Prostate gland (tissue), 2 donors: Measurements from ENCODE around the gene OR51G1. TPM values are rescaled to one million over a fixed set of nuclear protein-coding genes. Genes with fewer than 3 reads are reported as not detected.
"Not testable (repeated sequence)": the region's sequence is repeated elsewhere in the genome, so short reads cannot be mapped to it uniquely, and the experiment has no call there.

Experiments
- DNase-seq: peaks from one replicate; pipeline ENCODE4 v3.0.0-alpha.2; 2019; ENCODE audit warnings: low spot score
- H3K27ac ChIP-seq, 2 donors: fragments of 200-600 bp; sonication (generic); 2 replicates each; pipeline ENCODE4 v1.5.1; 2017 to 2019
- H3K27me3 ChIP-seq: fragments of 200-600 bp; sonication (generic); replicated peaks from 2 replicates; pipeline ENCODE4 v1.5.1; 2019; ENCODE audit not compliant: insufficient read depth
- H3K36me3 ChIP-seq, 2 donors: fragments of 200-600 bp; sonication (generic); 1 replicate in 1 of 2; 2 replicates in 1 of 2; pipeline versions ENCODE4 v1.5.1 to v1.8.1; 2017 to 2019
- H3K4me1 ChIP-seq: fragments of 200-600 bp; sonication (generic); replicated peaks from 2 replicates; pipeline ENCODE4 v1.5.1; 2019
- H3K4me3 ChIP-seq, 2 donors: fragments of 200-600 bp; sonication (generic); 2 replicates each; pipeline ENCODE4 v1.5.1; 2017 to 2019
- H3K9me3 ChIP-seq: fragments of 200-600 bp; sonication (generic); 2 replicates; pipeline ENCODE4 v1.5.1; 2017
- POLR2A ChIP-seq: fragments of 450-650 bp; IDR thresholded peaks from one replicate; pipeline ENCODE4 v1.6.1; 2016; ENCODE audit warnings: antibody characterized with exemption, mild to moderate bottlenecking
- POLR2AphosphoS5 ChIP-seq: sonication (generic); formaldehyde crosslinking; IDR thresholded peaks from one replicate; pipeline ENCODE4 v1.6.1; 2017; ENCODE audit warnings: antibody characterized with exemption
- WGBS: methylation state at CpG from one replicate; pipeline ENCODE4 v1.1.5; 2018; 5-methylcytosine and 5-hydroxymethylcytosine counted together
- intact Hi-C: fragments of 100-400 bp; cut with DNase I; formaldehyde crosslinking; loops from one replicate; pipeline ENCODE4 v1.14.2; 2022
- total RNA-seq, 2 donors: library from RNA; depleted of rRNA; stranded (reverse); fragments of >200 nt; gene quantifications; one replicate each; pipeline ENCODE4 v1.1.0, GENCODE V29; 2016
- TF ChIP-seq, protein P1 (sequence below), 4 experiments: fragments of 200-600 bp in 2 of 4; fragments of 450-650 bp in 2 of 4; sonication (generic) in 2 of 4; IDR thresholded peaks; 1 replicate in 3 of 4; 2 replicates in 1 of 4; pipeline ENCODE4 v1.5.1; 2016 to 2019; ENCODE audit warnings: antibody characterized with exemption in 4 of 4, mild to moderate bottlenecking in 2 of 4, moderate library complexity in 2 of 4

OR51G1 gene, protein sequence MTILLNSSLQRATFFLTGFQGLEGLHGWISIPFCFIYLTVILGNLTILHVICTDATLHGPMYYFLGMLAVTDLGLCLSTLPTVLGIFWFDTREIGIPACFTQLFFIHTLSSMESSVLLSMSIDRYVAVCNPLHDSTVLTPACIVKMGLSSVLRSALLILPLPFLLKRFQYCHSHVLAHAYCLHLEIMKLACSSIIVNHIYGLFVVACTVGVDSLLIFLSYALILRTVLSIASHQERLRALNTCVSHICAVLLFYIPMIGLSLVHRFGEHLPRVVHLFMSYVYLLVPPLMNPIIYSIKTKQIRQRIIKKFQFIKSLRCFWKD
- total RNA-seq = not detected

DNA sequence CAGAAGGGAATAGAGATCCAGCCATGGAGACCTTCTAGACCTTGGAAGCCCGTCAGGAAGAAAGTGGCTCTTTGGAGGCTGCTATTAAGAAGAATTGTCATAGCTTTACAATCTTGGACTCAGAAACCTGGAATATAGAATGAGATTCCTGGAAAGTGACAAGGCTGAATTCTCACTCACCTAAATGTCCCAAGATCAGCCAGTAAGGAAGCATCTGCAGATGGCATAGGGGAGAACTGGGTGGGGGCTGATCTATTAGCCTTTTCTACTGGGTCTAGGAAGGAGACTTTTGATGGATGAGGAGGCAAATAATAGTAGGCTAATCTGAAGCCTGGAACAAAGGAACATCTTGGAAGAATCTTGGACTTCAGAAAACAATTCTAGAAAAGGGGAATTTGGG, at the start of gene OR51G1:
TSS of gene OR51G1 (minus strand) at position 101 of the 400 bp plus-strand sequence. CDS start at position 101, 0 bp downstream.
- DNase-seq = no peak
- Histone ChIP-seq H3K4me1 (no peaks in the 10 kb centered on the region), H3K36me3 (no peaks in the 10 kb centered on the region), H3K4me3 (no peak within 1 kb of the TSS), H3K27ac (no peak within 1 kb of the TSS), H3K27me3 (no peaks in the 10 kb centered on the region), H3K9me3 (no peaks in the 10 kb centered on the region)
- TF ChIP-seq, protein P1, sequence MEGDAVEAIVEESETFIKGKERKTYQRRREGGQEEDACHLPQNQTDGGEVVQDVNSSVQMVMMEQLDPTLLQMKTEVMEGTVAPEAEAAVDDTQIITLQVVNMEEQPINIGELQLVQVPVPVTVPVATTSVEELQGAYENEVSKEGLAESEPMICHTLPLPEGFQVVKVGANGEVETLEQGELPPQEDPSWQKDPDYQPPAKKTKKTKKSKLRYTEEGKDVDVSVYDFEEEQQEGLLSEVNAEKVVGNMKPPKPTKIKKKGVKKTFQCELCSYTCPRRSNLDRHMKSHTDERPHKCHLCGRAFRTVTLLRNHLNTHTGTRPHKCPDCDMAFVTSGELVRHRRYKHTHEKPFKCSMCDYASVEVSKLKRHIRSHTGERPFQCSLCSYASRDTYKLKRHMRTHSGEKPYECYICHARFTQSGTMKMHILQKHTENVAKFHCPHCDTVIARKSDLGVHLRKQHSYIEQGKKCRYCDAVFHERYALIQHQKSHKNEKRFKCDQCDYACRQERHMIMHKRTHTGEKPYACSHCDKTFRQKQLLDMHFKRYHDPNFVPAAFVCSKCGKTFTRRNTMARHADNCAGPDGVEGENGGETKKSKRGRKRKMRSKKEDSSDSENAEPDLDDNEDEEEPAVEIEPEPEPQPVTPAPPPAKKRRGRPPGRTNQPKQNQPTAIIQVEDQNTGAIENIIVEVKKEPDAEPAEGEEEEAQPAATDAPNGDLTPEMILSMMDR (IDR thresholded peaks at IDR 0.05) = no peak
- TF ChIP-seq POLR2AphosphoS5 = no peak
- TF ChIP-seq POLR2A = no peak
- WGBS = 83% methylated on average over 1 of the region's 1 CpG
- intact Hi-C loops = no loop called here

DNA sequence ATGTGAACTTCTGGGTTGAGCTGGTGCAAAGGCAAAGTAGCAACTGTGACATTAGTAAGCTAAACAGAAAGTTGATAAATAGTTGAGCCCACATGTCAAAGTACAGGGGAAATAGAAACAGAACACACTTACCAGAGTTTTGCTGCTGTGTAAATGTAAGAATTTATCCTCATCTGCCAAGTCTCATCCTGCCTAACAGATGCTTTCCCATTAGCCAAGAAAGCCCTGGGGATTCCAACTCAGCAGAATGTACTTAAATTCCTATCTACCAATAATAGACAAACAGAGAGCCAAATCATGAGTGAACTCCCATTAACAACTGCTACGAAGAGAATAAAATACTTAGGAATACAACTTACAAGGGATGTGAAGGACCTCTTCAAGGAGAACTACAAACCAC, 38.7 kb upstream of the OR51G1 start:
- Histone ChIP-seq H3K27ac (no peak overlapping the region), H3K36me3 (no peaks in the 10 kb centered on the region), H3K4me1 (no peaks in the 10 kb centered on the region), H3K4me3 (no peak overlapping the region), H3K27me3 (no peaks in the 10 kb centered on the region), H3K9me3 (no peaks in the 10 kb centered on the region)
- WGBS = 86% methylated on average over 1 of the region's 1 CpG
- TF ChIP-seq POLR2A (no peak), POLR2AphosphoS5 (no peak)
- TF ChIP-seq, protein P1 (IDR thresholded peaks at IDR 0.05) = no peak
- no peak for DNase-seq
- intact Hi-C loops = no loop called here

DNA sequence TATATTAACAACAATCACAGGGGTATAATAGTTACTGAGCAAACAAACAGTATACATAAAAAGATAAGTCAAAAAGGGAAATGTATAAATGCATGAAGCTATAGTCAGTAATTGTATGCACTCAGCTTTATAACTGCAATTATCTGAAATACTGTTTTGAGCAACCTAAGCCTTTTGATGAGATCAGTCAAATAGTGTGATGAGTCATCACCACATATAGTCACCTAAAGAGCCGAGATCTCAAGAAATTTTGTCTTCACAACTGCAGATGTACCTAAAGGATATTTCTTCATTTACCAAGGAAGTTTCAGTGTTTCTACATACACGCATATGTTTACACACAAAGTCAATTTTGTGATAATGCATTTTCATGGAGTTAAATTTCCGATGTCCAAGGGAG, 36.7 kb upstream of the OR51G1 start:
- H3K9me3 ChIP-seq = no peaks in the 10 kb centered on the region
- no peaks in the 10 kb centered on the region for H3K27me3 ChIP-seq
- H3K27ac ChIP-seq = no peak overlapping the region
- intact Hi-C loops = no loop called here
- TF ChIP-seq POLR2AphosphoS5 (no peak), POLR2A (no peak)
- TF ChIP-seq, protein P1 (IDR thresholded peaks at IDR 0.05) = no peak
- DNase-seq = no peak
- no peaks in the 10 kb centered on the region for H3K4me1 ChIP-seq
- H3K36me3 ChIP-seq = no peaks in the 10 kb centered on the region
- WGBS = 80% methylated on average over 3 of the region's 3 CpGs
- H3K4me3 ChIP-seq = no peak overlapping the region

DNA sequence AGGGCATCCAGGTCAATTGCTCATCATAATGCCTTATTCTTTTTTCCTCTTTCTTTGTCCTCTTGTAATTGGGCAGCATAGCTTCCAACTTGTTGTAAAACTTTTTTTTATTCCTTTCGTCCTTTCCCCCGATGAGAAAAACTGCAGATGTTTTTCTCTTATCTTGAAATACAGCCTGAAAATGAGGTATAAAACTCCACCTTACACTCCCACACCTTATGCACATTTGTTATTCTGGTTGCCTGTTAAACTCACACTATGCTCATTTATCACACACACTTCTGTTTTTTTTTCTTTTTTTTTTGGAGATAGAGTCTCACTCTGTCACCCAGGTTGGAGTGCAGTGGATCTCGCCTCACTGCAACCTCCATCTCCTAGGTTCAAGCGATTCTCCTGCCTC, 33.3 kb upstream of the OR51G1 start:
- no peaks in the 10 kb centered on the region for H3K9me3 ChIP-seq
- no peaks in the 10 kb centered on the region for H3K27me3 ChIP-seq
- intact Hi-C loops = no loop called here
- WGBS = 73% methylated on average over 4 of the region's 4 CpGs
- H3K4me3 ChIP-seq = no peak overlapping the region
- no peaks in the 10 kb centered on the region for H3K36me3 ChIP-seq
- H3K4me1 ChIP-seq = no peaks in the 10 kb centered on the region
- TF ChIP-seq, protein P1 (IDR thresholded peaks at IDR 0.05) = no peak
- TF ChIP-seq POLR2A (no peak), POLR2AphosphoS5 (no peak)
- H3K27ac ChIP-seq = no peak overlapping the region
- DNase-seq = no peak

DNA sequence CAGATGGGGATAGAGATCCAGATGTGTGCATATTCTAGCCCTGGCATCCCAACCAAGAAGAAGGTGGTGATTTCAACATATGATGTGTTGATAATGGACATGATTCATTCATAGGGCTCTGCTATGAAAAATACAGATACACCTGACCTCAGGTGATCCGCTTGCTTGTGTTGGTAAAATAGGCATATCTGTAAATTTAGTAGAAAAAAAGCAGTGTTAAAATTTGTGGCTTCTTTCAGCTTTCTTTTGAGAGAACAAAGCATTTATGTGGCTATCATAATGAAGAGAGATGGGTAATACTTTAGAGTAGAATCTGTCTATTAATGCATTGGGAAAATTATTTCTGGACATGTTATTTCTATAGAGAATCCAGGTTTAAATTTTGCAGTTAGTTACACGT, 31.5 kb upstream of the OR51G1 start, which contains the start of gene OR51A2:
TSS of gene OR51A2 (minus strand) at position 101 of the 400 bp plus-strand sequence. CDS start at position 101, 0 bp downstream.
- H3K27me3 ChIP-seq, H3K4me3 ChIP-seq, DNase-seq, H3K9me3 ChIP-seq, H3K4me1 ChIP-seq, H3K27ac ChIP-seq, intact Hi-C loops, H3K36me3 ChIP-seq: not testable (repeated sequence)
- 67% methylated on average over 2 of the region's 2 CpGs for WGBS
